Stimulated activated CD8-positive, alpha-beta memory T cell treated with anti-CD3 and anti-CD28 coated beads, Interleukin-12 subunit alpha, Interleukin-12 subunit beta, amount 100 ng/mL, for 1 hour (primary cell): Measurements from ENCODE around the gene CEP170.

ENCODE experiments used
- DNase-seq: peaks from one replicate; pipeline ENCODE4 v3.0.0-alpha.2; 2020; ENCODE audit warnings: low read depth

CEP170 gene

DNA sequence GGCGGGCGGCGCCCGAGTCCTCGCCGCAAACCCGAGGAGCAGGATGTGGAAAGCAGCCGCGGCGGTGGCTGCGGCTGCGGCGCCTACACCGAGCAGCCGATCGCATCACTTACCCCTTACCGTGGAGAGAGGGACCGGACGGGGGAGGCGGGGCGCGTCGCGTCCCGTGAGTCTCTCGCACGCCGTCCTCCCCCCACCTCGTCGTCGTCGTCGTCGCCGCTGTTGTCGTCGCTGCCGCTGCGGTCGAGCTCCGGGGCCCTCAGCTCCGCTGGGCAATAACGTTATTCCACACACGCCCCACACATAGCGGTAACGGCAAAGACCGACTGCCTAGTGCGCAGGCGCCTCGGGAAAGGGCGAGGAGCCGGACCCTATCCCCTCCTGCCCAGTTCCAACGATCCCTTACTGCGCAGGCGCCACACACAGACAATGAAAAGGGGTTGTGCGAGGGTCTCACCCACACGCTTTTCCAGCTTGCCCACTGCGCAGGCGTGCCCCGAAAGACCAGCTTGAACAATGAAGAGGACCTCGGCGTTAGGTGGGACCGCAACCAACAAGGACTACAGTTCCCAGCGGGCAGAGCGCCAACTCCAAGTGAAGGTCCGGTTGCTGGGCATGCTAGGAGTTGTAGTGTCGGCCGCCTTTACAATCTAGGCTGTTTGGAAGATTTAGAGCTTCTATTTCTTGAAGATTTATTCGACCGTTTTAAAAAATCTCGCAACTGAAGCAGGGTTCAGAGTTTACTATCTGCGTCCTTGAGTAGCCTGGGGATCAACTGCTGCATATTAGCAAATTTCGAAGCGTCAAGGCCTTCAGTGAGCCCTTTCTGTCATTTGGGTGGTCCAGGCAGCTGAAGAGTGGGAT, at the start of gene CEP170:
TSS of gene CEP170 (minus strand) at position 355 of the 864 bp plus-strand sequence. CDS start 30,001 bp downstream, outside the sequence.
- DNase-seq, result peak; percentile 78

DNA sequence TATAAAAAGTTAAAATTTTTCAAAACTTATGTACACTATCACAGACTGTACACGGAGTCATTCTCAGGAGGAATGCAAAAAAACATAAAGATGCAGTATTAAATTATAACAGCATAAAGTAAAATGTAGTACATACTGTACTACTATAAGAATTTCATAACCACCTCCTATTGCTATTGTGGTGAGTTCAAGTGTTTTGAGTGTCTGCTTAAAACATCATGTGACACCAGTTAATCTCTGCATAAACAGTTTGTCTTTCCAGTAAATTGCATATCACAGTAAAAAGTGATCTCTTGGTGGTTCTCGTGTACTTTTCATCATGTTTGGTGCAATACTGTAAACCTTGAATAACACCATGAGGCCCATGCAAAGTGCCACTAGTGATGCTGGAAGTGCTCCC, 46.0 kb upstream of the CEP170 start:
- no peak for DNase-seq

DNA sequence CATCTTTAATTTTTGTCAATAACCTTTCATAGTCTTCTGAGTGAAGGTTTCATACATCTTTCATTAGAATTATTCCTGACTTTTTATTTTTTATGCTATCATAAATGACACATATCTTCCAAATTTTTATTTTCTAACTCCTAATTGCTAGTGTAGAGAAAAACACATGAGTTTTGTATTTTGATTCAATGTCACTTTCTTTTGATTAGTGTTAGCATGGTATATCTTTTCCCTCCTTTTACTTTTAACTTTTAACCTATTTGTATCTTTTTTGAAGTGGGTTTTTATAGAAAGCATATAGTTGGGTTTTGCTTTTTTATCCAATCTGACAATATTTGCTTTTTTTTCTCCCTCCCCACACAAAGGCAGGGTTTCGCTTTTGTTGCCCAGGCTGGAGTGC, 44.0 kb upstream of the CEP170 start:
- DNase-seq, result no peak

- DNase-seq, result no peak
Measured at GRCh38 chr1:243294723-243295121, 39.6 kb upstream of the CEP170 start.

- no peak for DNase-seq
Measured at GRCh38 chr1:243293941-243294722, 39.1 kb upstream of the CEP170 start.

DNA sequence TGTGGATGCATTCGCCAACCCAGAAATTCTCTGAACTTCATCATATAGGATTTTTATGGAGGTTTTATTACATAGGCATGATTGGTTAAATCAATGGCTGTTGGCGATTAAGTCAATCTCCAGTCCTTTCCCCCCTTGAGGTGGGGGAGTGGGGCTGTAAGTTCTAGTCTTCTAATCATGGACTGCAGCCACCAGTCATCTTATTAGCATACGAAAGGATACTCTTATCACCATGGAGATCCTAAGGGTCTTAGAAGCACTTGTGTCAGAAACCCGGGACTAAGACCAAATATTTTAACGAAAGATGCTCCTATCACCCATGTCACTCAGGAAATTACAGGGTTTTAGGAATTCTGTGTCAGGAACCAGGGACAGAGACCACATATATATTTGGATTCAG, 37.0 kb upstream of the CEP170 start:
- DNase-seq, result no peak

DNA sequence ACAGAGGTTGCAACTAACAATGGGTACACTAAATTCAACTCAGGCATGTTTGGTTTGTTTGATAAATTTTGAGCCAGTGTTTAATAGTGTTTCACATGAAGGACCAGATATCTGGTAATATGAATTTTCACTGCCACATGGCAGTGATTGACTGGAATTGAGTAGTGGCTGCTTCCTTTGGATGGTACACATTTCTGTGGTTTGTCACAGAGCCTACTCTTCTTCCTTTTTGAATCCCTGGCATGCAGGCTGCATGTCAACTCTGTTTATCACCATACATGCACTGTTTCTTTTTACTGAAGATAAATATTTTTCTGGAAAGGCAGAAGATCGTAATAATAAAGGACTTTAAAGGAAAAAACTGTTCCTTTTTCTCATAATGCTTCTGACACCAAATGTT, 36.2 kb upstream of the CEP170 start:
- no peak for DNase-seq

DNA sequence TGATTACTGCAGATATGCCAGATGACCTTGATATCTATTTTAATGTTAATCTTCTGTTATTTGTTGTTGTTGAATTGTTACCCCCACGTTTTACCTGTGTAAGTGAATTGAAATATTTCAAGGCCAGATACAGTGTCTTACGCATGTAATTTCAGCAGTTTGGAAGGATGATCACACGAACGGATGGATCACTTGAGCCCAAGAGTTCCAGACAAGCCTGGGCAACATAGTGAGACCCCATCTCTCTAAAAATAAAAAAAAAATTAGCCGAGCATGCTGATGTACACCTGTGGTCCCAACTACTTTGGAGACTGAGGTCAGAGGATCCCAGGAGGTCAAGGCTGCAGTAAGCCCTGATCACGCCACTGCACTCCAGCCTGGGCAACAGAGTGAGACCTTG, 33.0 kb upstream of the CEP170 start:
- no peak for DNase-seq

DNA sequence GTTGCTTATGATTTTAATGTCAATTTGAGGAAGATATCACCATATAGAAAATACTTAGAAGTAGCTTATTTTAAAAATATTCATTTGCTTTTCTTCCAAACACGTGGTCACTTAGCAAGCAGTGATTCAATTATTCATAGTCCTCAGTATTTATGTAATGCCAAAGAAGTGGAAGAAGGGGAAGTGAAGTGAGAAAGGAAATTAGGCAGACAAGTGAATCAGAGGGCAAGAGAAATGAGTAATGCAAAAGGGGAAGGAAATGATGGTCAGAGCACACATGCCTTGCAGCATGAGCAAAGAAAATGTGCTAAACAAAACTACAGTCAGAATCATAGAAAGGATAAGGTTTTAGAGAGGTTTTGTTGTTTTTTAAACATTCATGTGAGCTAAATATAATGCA, 32.6 kb upstream of the CEP170 start:
- no peak for DNase-seq

DNA sequence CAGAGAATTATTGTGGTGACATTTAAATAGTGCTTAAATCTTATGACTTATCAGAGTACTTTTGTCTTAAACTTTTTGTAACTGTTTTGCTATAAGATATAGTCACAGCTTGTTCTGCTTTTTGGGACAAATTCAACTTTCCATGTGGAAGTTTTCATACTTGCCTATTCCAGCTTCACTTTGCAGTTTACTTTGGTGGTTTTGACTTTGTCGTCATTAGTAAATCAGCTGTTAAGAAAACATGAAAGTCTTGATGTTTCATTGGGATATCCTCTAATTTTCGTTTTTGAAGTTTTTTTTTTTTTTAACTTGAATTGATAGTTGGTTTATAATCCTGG, 32.0 kb upstream of the CEP170 start:
- DNase-seq, result no peak

- no peak for DNase-seq
Measured at GRCh38 chr1:243286409-243287122, 31.5 kb upstream of the CEP170 start.

DNA sequence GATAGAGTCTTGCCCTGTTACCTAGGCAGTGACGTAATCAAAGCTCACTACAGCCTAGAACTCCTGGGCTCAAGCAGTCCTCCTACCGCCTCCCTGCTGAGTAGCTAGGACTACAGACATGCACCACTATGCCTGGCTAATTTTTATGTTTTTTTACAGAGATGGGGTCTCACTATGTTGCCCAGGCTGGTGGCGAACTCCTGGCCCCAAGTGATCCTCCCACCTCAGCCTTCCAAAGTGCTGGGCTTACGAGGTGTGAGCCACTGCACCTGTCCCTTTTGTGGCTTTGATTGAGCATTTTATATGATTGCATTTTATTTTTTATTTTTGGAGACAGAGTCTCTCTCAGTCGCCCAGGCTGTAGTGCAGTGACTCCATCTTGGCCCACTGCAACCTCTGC, 26.6 kb upstream of the CEP170 start:
- no peak for DNase-seq

DNA sequence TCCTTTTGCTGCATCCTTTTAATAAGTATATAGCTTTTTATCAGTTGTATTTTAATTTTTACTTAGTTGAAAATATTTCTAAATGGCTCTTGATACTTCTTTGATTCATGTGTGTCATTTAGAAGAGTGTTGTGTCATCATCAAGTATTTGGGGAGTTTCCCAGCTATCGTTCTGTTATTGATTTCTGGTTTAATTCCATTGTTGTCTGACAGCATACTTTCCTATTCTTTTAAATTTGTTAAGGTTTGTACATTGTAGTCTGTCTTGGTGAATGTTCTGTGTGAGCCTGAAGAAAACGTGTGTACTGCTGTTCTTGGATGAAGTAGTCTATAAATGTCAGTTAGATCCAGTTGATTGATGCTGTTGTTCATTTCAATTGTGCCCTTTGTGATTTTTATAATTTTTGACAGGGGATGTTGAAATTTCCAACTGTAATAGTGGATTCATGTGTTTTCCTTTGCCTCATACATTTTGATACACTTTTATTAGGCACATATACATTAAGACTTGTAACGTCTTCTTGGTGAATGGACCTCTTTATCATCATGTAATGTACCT, 25.6 kb upstream of the CEP170 start:
- DNase-seq, result no peak

- no peak for DNase-seq
Measured at GRCh38 chr1:243275316-243275715, 20.2 kb upstream of the CEP170 start.

DNA sequence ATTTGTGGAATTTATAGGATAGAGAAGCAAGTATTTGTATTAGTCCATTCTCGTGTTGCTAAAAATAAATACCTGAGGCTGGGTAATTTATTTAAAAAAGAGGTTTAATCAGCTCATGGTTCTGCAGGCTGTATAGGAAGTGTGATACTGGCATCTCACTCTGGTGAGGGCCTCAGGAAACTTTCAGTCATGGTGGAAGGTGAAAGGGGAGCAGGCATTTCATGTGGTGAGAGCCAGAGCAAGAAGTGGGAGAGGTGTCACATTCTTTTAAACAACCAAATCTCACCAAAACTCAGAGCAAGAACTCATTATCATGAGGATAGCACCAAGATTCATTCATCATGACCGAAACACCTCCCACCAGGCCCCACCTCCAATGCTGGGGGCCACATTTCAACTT, 18.9 kb upstream of the CEP170 start:
- DNase-seq, result no peak

DNA sequence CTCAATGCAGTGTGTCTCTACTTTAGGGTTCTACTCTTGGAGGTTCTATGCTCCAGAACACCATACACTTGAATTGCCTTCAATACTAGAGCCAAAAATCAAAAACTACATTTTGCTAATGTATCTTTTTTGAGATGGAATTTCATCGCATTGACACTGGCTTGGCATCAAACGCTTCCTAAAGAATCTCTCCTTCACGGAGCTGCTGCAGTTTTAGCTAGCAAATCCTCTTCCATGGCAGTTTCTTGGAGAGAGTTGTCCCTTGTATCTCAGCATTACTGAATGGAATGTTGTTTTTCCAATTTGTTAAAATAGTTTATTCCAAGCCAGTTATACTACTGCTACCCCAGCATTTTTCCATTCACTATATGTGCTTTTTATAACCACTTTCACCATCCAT, 18.4 kb upstream of the CEP170 start:
- no peak for DNase-seq

DNA sequence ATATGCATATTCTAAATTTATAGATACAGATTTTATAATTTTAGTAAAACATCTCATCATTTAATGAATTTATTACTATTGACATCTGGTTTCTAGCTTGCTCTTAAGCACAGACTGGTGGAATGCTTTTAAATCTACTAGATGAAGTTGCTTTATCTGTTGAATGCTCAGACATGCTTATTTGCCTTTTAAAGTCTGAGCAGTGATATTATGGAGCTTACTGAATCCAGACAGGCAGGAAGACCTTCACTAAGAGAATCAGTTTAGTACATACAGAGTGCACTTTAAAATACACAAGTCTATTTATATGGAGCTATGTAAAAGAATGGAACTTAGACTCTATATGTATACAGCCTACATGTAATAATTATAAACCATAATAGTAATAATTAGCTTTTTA, 17.3 kb upstream of the CEP170 start:
- no peak for DNase-seq

- DNase-seq, result no peak
Measured at GRCh38 chr1:243271996-243272395, 16.9 kb upstream of the CEP170 start.

GRCh38 chr1:243270097-243270864, 15.2 kb upstream of the CEP170 start:
- no peak for DNase-seq

DNA sequence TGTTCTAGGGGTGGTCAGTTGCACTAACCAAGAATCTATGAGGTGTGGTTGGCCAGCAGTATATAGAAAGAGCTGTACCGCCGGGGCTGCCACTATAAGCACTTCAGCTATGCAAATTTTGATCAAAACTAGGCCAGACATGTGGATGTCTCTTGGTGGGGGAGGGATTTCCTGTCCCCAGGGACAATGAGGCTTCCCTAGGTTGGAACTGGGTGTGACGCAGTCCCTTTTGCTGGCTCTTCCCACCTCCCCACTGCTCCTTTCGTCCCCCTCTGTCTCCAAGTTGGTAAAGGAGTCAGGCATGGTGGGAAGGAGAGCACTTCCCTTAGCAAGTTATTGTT, 14.3 kb upstream of the CEP170 start:
- no peak for DNase-seq

DNA sequence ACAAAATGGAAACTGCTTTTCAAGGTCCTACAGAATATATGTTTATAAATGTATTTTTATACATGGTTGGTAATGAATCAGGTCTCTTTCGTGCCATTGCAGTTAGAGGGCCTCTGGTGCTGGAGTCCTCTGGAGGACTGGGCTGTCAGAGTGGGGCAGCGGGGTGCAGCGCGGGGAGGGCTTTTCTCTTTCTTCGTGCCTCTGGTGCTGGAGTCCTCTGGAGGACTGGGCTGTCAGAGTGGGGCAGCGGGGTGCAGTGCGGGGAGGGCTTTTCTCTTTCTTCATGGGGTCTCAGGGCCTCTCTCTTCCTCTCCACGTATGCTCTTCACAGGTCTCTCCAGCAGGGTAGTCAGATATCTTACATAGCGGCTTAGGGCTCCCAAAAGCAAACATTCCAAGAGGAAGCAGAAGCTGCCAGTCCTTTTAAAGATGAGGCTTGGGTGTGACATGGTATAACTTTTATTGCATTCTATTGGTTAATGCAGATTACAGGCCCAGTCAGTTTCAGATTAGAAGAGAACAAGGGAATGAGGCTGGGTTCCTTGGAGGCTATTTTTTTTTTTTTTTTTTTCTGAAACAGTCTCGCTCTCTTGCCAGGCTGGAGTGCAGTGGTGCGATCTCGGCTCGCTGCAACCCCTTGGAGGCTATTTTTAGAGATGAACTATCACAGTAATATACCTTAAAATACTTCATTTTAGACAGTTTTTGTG, 13.8 kb upstream of the CEP170 start:
- no peak for DNase-seq
